B cell (primary cell): Measurements from ENCODE around the gene AP1M1. TPM values are rescaled to one million over a fixed set of nuclear protein-coding genes. Genes with fewer than 3 reads are reported as not detected.

Experiments used
- ATAC-seq: fragments of 200-7000 bp; cut with Tn5 transposase; one replicate; pipeline ENCODE4 v1.10.0; 2021; ENCODE audit warnings: low read depth, mild to moderate bottlenecking, moderate number of reproducible peaks, moderate library complexity
- CTCF ChIA-PET: fragments of 350-600 bp; sonication (Branson Sonifier 250); formaldehyde crosslinking; loops from one replicate; lab custom pipeline; 2021; ENCODE audit warnings: antibody characterized with exemption, inconsistent platforms; lab: Charles Lee
- POLR2A ChIA-PET: fragments of 350-600 bp; sonication (Branson Sonifier 250); formaldehyde crosslinking; loops from one replicate; lab custom pipeline; 2021; ENCODE audit warnings: antibody characterized with exemption; lab: Charles Lee
- DNase-seq: peaks from one replicate; pipeline ENCODE4 v3.0.0; 2013
- H2AFZ ChIP-seq: 2 replicates; pipeline ENCODE4 v1.6.1; 2012; ENCODE audit warnings: mild to moderate bottlenecking, low read depth, low read length; ENCODE audit not compliant: insufficient read depth, poor library complexity, severe bottlenecking
- H3K27ac ChIP-seq, 2 donors: 1 replicate in 1 of 2; 2 replicates in 1 of 2; pipeline ENCODE4 v1.5.1; 2012 to 2013; ENCODE audit warnings: low read length in 2 of 2, mild to moderate bottlenecking in 2 of 2, moderate library complexity in 1 of 2
- H3K27me3 ChIP-seq, 4 experiments: fragments of 200-600 bp in 1 of 4; sonication (generic) in 1 of 4; replicated peaks in 1 of 4; 1 replicate in 2 of 4; 2 replicates in 2 of 4; pipeline versions ENCODE4 v1.6.1 to v1.7.0; 2013 to 2016; ENCODE audit warnings: low read length in 3 of 4, mild to moderate bottlenecking in 2 of 4, mixed read lengths in 1 of 4, moderate library complexity in 1 of 4; ENCODE audit not compliant: insufficient read depth in 4 of 4, control insufficient read depth in 3 of 4; ENCODE audit errors: control extremely low read depth in 1 of 4
- H3K36me3 ChIP-seq, 2 experiments: replicated peaks in 1 of 2; 1 replicate in 1 of 2; 2 replicates in 1 of 2; pipeline versions ENCODE4 v1.6.1 to v1.7.1; 2013; ENCODE audit warnings: low read length in 1 of 2; ENCODE audit not compliant: insufficient read depth in 2 of 2, control insufficient read depth in 1 of 2; ENCODE audit errors: control extremely low read depth in 1 of 2, extremely low read depth in 1 of 2
- H3K4me1 ChIP-seq, 2 donors: fragments of 200-600 bp in 1 of 2; sonication (generic) in 1 of 2; 1 replicate in 1 of 2; 2 replicates in 1 of 2; pipeline versions ENCODE4 v1.5.1 to v1.6.1; 2013 to 2017; ENCODE audit warnings: low read length in 2 of 2; ENCODE audit not compliant: control insufficient read depth in 2 of 2, insufficient read depth in 2 of 2
- H3K4me2 ChIP-seq: replicated peaks from 2 replicates; pipeline ENCODE3; 2012; ENCODE audit warnings: mild to moderate bottlenecking, low read depth, low read length; ENCODE audit not compliant: poor library complexity, severe bottlenecking
- H3K4me3 ChIP-seq, 5 experiments: fragments of 200-600 bp in 1 of 5; sonication (generic) in 1 of 5; 1 replicate in 3 of 5; 2 replicates in 2 of 5; pipeline versions ENCODE4 v1.5.1 to v1.7.0; 2011 to 2016; ENCODE audit warnings: low read length in 4 of 5, mild to moderate bottlenecking in 4 of 5, low read depth in 2 of 5, control low read depth in 1 of 5, moderate library complexity in 1 of 5; ENCODE audit not compliant: insufficient read depth in 1 of 5; ENCODE audit errors: control extremely low read depth in 1 of 5, extremely low read depth in 1 of 5
- H3K79me2 ChIP-seq: fragments of 200-600 bp; sonication (generic); one replicate; pipeline ENCODE4 v1.6.0; 2016; ENCODE audit warnings: low read length; ENCODE audit not compliant: control insufficient read depth, insufficient read depth
- H3K9ac ChIP-seq: fragments of 200-600 bp; sonication (generic); 2 replicates; pipeline ENCODE4 v1.6.1; 2017; ENCODE audit warnings: mild to moderate bottlenecking, low read length, moderate library complexity
- H3K9me3 ChIP-seq, 3 donors: one replicate each; pipeline versions ENCODE4 v1.6.1 to v1.7.1; 2013; ENCODE audit warnings: low read length in 2 of 3; ENCODE audit not compliant: control insufficient read depth in 2 of 3, insufficient read depth in 1 of 3; ENCODE audit errors: control extremely low read depth in 1 of 3
- H4K20me1 ChIP-seq: 2 replicates; pipeline ENCODE4 v1.6.0; 2012; ENCODE audit warnings: mild to moderate bottlenecking, low read length; ENCODE audit not compliant: insufficient read depth, control insufficient read depth, poor library complexity, severe bottlenecking
- H3K27ac Mint-ChIP-seq: one replicate; pipeline ENCODE4 v1.8.0; 2021; ENCODE audit warnings: mixed read lengths
- H3K27me3 Mint-ChIP-seq: one replicate; pipeline ENCODE4 v1.8.0; 2021; ENCODE audit warnings: mixed read lengths
- H3K4me1 Mint-ChIP-seq: one replicate; pipeline ENCODE4 v1.8.0; 2021; ENCODE audit warnings: mixed read lengths
- H3K4me3 Mint-ChIP-seq: one replicate; pipeline ENCODE4 v1.8.0; 2021; ENCODE audit warnings: mixed read lengths
- H3K9me3 Mint-ChIP-seq: one replicate; pipeline ENCODE4 v1.8.0; 2022; ENCODE audit warnings: mixed read lengths; ENCODE audit not compliant: insufficient read depth
- EZH2 ChIP-seq: IDR thresholded peaks from 2 replicates; pipeline ENCODE4 v1.6.1; 2012; ENCODE audit warnings: borderline replicate concordance, low read depth, mild to moderate bottlenecking, moderate library complexity, low read length; ENCODE audit not compliant: insufficient read depth, poor library complexity, severe bottlenecking
- WGBS: methylation state at CpG from one replicate; pipeline ENCODE4 v1.1.5; 2013; ENCODE audit warnings: missing lambda C conversion rate; ENCODE audit not compliant: insufficient coverage; 5-methylcytosine and 5-hydroxymethylcytosine counted together
- intact Hi-C: fragments of 100-400 bp; cut with micrococcal nuclease; formaldehyde crosslinking; loops from one replicate; pipeline ENCODE4 v1.10.0; 2022
- polyA plus RNA-seq: library from polyadenylated mRNA; depleted of rRNA; stranded (reverse); fragments of >200 nt; gene quantifications from 2 replicates; pipeline ENCODE4 v1.2.3, GENCODE V29; 2012
- total RNA-seq, 2 donors: library from RNA; stranded (reverse); fragments of 120-200 nt in 1 of 2; gene quantifications; 1 replicate in 1 of 2; 2 replicates in 1 of 2; pipeline versions ENCODE4 v1.2.3 to v1.2.4, GENCODE V29; 2013 to 2022
- TF ChIP-seq, protein P1 (sequence below): fragments of 200-600 bp; IDR thresholded peaks from one replicate; pipeline ENCODE4 v1.8.0; 2022; ENCODE audit warnings: antibody characterized with exemption, mild to moderate bottlenecking

Gene AP1M1
- total and polyA plus RNA-seq, 2 donors (not counting 1 experiment from before 2014, with no cell fraction given): 77.8 to 102 TPM

DNA sequence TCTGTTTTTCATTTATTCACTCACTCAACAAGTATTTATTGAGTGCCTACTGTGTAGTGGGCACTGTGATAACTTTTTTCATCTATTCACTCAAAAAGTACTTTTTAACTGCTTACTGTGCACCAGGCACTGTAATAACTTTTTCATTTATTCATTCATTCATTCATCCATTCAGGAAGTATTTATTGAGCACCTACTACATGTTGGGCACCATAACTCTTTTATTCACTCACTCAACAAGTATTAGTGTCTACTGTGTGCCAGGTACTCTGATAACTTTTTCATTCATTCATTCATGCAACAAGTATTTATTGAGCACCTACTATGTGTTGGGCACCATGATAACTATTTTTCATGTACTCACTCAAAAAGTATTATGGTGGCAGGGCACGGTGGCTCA lies 31.3 kb upstream of the AP1M1 start:
- Histone ChIP-seq H3K9ac (no peak overlapping the region), H3K9me3 (peaks cover 0 to 7% (median 3%) of the 10 kb centered on the region in 3 donors), H3K4me3 (no peak overlapping the region), H3K27me3 (no peaks in the 10 kb centered on the region), H3K36me3 (no peaks in the 10 kb centered on the region), H3K79me2 (no peaks in the 10 kb centered on the region), H2AFZ (no peak overlapping the region), H3K4me2 (no peak overlapping the region), H3K4me1 (peaks cover 15 to 22% of the 10 kb centered on the region in 2 donors), H4K20me1 (no peaks in the 10 kb centered on the region), H3K27ac (no peak overlapping the region)
- Mint-ChIP-seq H3K9me3 (no peaks in the 10 kb centered on the region), H3K4me1 (peaks cover 14% of the 10 kb centered on the region), H3K4me3 (no peak overlapping the region), H3K27me3 (no peaks in the 10 kb centered on the region), H3K27ac (no peak overlapping the region)
- TF ChIP-seq, protein P1, sequence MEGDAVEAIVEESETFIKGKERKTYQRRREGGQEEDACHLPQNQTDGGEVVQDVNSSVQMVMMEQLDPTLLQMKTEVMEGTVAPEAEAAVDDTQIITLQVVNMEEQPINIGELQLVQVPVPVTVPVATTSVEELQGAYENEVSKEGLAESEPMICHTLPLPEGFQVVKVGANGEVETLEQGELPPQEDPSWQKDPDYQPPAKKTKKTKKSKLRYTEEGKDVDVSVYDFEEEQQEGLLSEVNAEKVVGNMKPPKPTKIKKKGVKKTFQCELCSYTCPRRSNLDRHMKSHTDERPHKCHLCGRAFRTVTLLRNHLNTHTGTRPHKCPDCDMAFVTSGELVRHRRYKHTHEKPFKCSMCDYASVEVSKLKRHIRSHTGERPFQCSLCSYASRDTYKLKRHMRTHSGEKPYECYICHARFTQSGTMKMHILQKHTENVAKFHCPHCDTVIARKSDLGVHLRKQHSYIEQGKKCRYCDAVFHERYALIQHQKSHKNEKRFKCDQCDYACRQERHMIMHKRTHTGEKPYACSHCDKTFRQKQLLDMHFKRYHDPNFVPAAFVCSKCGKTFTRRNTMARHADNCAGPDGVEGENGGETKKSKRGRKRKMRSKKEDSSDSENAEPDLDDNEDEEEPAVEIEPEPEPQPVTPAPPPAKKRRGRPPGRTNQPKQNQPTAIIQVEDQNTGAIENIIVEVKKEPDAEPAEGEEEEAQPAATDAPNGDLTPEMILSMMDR: no peak
- no peak for TF ChIP-seq EZH2
- intact Hi-C loops: no loop called here
- ATAC-seq (no peak), DNase-seq (no peak)
- ChIA-PET CTCF (no interaction called here), POLR2A (no interaction called here)
- no CpG with 5 or more reads among the region's 1 CpG for WGBS

GRCh38 chr19:16167055-16167454 lies 30.7 kb upstream of the AP1M1 start:
- no peak overlapping the region for H3K9ac ChIP-seq
- H4K20me1 ChIP-seq: no peaks in the 10 kb centered on the region
- peaks cover 0 to 7% (median 3%) of the 10 kb centered on the region in 3 donors for H3K9me3 ChIP-seq
- peaks cover 14% of the 10 kb centered on the region for H3K4me1 Mint-ChIP-seq
- WGBS: 100% methylated on average over 4 of the region's 5 CpGs
- intact Hi-C loops: no loop called here
- no peaks in the 10 kb centered on the region for H3K79me2 ChIP-seq
- H3K4me3 ChIP-seq: no peak overlapping the region
- CTCF ChIA-PET: no interaction called here
- TF ChIP-seq, protein P1: no peak
- TF ChIP-seq EZH2: no peak
- no peak overlapping the region for H2AFZ ChIP-seq
- no peak overlapping the region for H3K4me3 Mint-ChIP-seq
- H3K27ac ChIP-seq: no peak overlapping the region
- ATAC-seq: no peak
- H3K36me3 ChIP-seq: no peaks in the 10 kb centered on the region
- H3K27me3 Mint-ChIP-seq: no peaks in the 10 kb centered on the region
- no peak overlapping the region for H3K27ac Mint-ChIP-seq
- H3K27me3 ChIP-seq: no peaks in the 10 kb centered on the region
- H3K4me1 ChIP-seq: peaks cover 15 to 22% of the 10 kb centered on the region in 2 donors
- no peaks in the 10 kb centered on the region for H3K9me3 Mint-ChIP-seq
- DNase-seq: no peak
- POLR2A ChIA-PET: no interaction called here
- no peak overlapping the region for H3K4me2 ChIP-seq
